Activated CD8-positive, alpha-beta T cell treated with anti-CD3 and anti-CD28 coated beads for 36 hours (primary cell): ENCODE measurements around the gene CAB39. TPM values are rescaled to one million over a fixed set of nuclear protein-coding genes. Genes with fewer than 3 reads are reported as not detected.

Source experiments
- ATAC-seq: fragments of 200-7000 bp; cut with Tn5 transposase; one replicate; pipeline ENCODE4 v1.10.0; 2021; ENCODE audit warnings: mild to moderate bottlenecking, moderate library complexity
- CTCF ChIA-PET: fragments of 350-600 bp; sonication (Branson Sonifier 250); formaldehyde crosslinking; loops from one replicate; lab custom pipeline; 2021; ENCODE audit warnings: antibody characterized with exemption; lab: Charles Lee
- POLR2A ChIA-PET: fragments of 350-600 bp; sonication (Branson Sonifier 250); formaldehyde crosslinking; loops from one replicate; lab custom pipeline; 2021; ENCODE audit warnings: antibody characterized with exemption; lab: Charles Lee
- DNase-seq: peaks from one replicate; pipeline ENCODE4 v3.0.0-alpha.2; 2020
- H3K27ac Mint-ChIP-seq: one replicate; pipeline ENCODE4 v1.8.0; 2021; ENCODE audit warnings: mild to moderate bottlenecking, mixed read lengths
- H3K27me3 Mint-ChIP-seq: one replicate; pipeline ENCODE4 v1.8.0; 2021; ENCODE audit warnings: mixed read lengths
- H3K36me3 Mint-ChIP-seq: one replicate; pipeline ENCODE4 v1.8.0; 2021; ENCODE audit warnings: low read depth, mixed read lengths
- H3K4me1 Mint-ChIP-seq: one replicate; pipeline ENCODE4 v1.8.0; 2021; ENCODE audit warnings: low read depth, mixed read lengths
- H3K4me3 Mint-ChIP-seq: one replicate; pipeline ENCODE4 v1.8.0; 2021; ENCODE audit warnings: mild to moderate bottlenecking, moderate library complexity, mixed read lengths
- H3K9me3 Mint-ChIP-seq: one replicate; pipeline ENCODE4 v1.8.0; 2021; ENCODE audit warnings: mixed read lengths
- CTCF ChIP-seq: fragments of 200-600 bp; IDR thresholded peaks from one replicate; pipeline ENCODE4 v1.8.0; 2022; ENCODE audit warnings: antibody characterized with exemption, mild to moderate bottlenecking
- intact Hi-C: fragments of 100-400 bp; cut with micrococcal nuclease; formaldehyde crosslinking; loops from one replicate; pipeline ENCODE4 v1.10.0; 2022
- total RNA-seq, 2 experiments: library from RNA; stranded (reverse); gene quantifications; one replicate each; pipeline ENCODE4 v1.2.3, GENCODE V29; 2021

The CAB39 gene
- total RNA-seq, 2 experiments from 2014 or later, result 119 to 120 TPM

GRCh38 chr2:230821991-230822520 is 109.4 kb downstream of the CAB39 start:
- Mint-ChIP-seq H3K27me3 (peaks cover 16% of the 10 kb centered on the region), H3K36me3 (peaks cover 16% of the 10 kb centered on the region), H3K9me3 (no peaks in the 10 kb centered on the region), H3K27ac (no peak overlapping the region), H3K4me3 (no peak overlapping the region), H3K4me1 (peaks cover 11% of the 10 kb centered on the region)
- DNase-seq (no peak), ATAC-seq (no peak)
- intact Hi-C loops, result loop anchor here (10.0 kb wide), 1 partner anchor 233 kb away; the partner anchor contains the start of gene PSMD1
- CTCF ChIA-PET, result interaction anchor here (2.1 to 3.5 kb wide), 3 partner anchors 26 to 231 kb away, joined by 8 to 75 read pairs (median 44); no protein-coding TSS in a partner anchor
- TF ChIP-seq CTCF, result no peak
- POLR2A ChIA-PET, result interaction anchor here (1.1 to 1.5 kb wide), 2 partner anchors 11 to 165 kb away, joined by 3 to 4 read pairs; no protein-coding TSS in a partner anchor

GRCh38 chr2:230823264-230823964 is 110.8 kb downstream of the CAB39 start:
- Mint-ChIP-seq H3K9me3 (no peaks in the 10 kb centered on the region), H3K27ac (no peak overlapping the region), H3K36me3 (peaks cover 8% of the 10 kb centered on the region), H3K4me3 (no peak overlapping the region), H3K4me1 (peaks cover 11% of the 10 kb centered on the region), H3K27me3 (peaks cover 24% of the 10 kb centered on the region)
- ChIA-PET CTCF (interaction anchor here (1.0 to 3.5 kb wide), 20 partner anchors 8 to 281 kb away, joined by 3 to 75 read pairs (median 7); partner anchors contain the start of gene SPATA3), POLR2A (interaction anchor here (0.9 to 1.5 kb wide), 3 partner anchors 9 to 164 kb away, joined by 3 to 5 read pairs (median 3); no protein-coding TSS in a partner anchor)
- no peak for TF ChIP-seq CTCF
- DNase-seq (no peak), ATAC-seq (no peak)
- intact Hi-C loops, result loop anchor here (10.0 kb wide), 1 partner anchor 231 kb away; the partner anchor contains the start of gene PSMD1

GRCh38 chr2:230824406-230824978 is 111.8 kb downstream of the CAB39 start:
- H3K27ac Mint-ChIP-seq, result no peak overlapping the region
- peak; percentile 65 for DNase-seq

GRCh38 chr2:230825354-230825753 is 112.7 kb downstream of the CAB39 start:
- ATAC-seq (no peak), DNase-seq (no peak)
- Mint-ChIP-seq H3K27ac (no peak overlapping the region), H3K36me3 (peaks cover 1% of the 10 kb centered on the region), H3K4me1 (peaks cover 7% of the 10 kb centered on the region), H3K9me3 (no peaks in the 10 kb centered on the region), H3K4me3 (no peak overlapping the region), H3K27me3 (peaks cover 34% of the 10 kb centered on the region)
- ChIA-PET POLR2A (interaction anchor here (1.2 kb wide), 1 partner anchor 157 kb away, joined by 3 read pairs; no protein-coding TSS in a partner anchor), CTCF (interaction anchor here (1.2 to 2.8 kb wide), 8 partner anchors 14 to 228 kb away, joined by 3 to 34 read pairs (median 12); no protein-coding TSS in a partner anchor)
- intact Hi-C loops, result loop anchor here (5.0 to 10.0 kb wide), 2 partner anchors 162 to 229 kb away; partner anchors contain the start of gene PSMD1
- no peak for TF ChIP-seq CTCF

More at GRCh38 chr2:230824406-230824978, 111.8 kb downstream of the CAB39 start:
- intact Hi-C loops, result loop anchor here (10.0 kb wide), 1 partner anchor 230 kb away; the partner anchor contains the start of gene PSMD1
- H3K4me3 Mint-ChIP-seq, result no peak overlapping the region
- peak; percentile 69 for TF ChIP-seq CTCF
- peaks cover 7% of the 10 kb centered on the region for H3K4me1 Mint-ChIP-seq
- H3K27me3 Mint-ChIP-seq, result peaks cover 30% of the 10 kb centered on the region
- peaks cover 2% of the 10 kb centered on the region for H3K36me3 Mint-ChIP-seq
- H3K9me3 Mint-ChIP-seq, result no peaks in the 10 kb centered on the region
- CTCF ChIA-PET, result interaction anchor here (0.6 to 3.5 kb wide), 59 partner anchors 8 to 757 kb away, joined by 3 to 75 read pairs (median 5); partner anchors contain the start of genes GPR55, ITM2C and SPATA3
- POLR2A ChIA-PET, result interaction anchor here (0.7 to 1.4 kb wide), 4 partner anchors 80 to 228 kb away, joined by 3 to 5 read pairs (median 4); no protein-coding TSS in a partner anchor
- peak; percentile 81 for ATAC-seq
